ENCODE measurements around the gene NF1. TPM values are rescaled to one million over a fixed set of nuclear protein-coding genes. Genes with fewer than 3 reads are reported as not detected.

The NF1 gene
- total and polyA plus RNA-seq, 4 donors = 8.4 to 116 (median 25.5) TPM

- no peaks in the 10 kb centered on the region for H3K27me3 ChIP-seq (ENCODE audit: control insufficient read depth in 3 of 3, insufficient read depth in 3 of 3, low read length in 2 of 3)
- 66 to 82% methylated on average over 15 of the region's 15 CpGs for WGBS, 2 donors
These were observed 318.5 kb downstream of the NF1 start for GRCh38 chr17:31413081-31413799.

DNA sequence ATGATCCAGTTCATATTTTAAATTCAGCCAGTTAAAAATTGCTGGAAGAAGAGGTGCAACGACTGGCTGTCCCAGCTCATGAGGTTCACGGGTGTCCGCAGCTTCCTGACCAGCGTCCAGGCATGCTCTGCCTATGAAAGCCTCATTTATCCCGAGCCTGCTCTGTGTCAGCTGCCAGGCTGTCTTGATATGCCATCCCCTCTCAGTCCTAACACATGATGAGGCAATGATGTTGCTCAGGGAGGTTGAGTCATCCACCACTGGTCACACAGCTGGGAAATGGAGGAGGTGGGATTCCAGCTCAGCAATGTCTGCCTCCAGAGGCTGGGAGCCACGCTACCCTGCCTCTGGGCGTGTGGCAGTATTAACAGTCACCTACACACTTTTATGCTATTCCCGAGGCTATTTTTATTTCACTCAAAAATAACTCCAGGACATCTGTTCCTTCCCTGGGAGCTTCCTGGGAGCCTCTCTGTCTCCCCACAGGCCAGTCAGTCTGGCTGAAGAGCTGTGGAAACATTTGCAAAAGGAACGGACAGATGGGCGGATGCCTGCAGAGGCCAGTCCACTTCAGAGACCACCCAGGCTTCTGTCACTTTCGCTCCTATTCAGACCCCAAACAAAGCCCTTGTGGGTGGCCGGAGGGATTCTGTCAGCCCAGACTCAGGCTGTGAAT lies 319.2 kb downstream of the NF1 start:
- H3K9ac ChIP-seq (ENCODE audit: insufficient read depth in 1 of 2, low read length in 2 of 2) = no peak overlapping the region
- DNase-seq = peak; percentile 45 to 52 (median 51)
- TF ChIP-seq, protein P1, sequence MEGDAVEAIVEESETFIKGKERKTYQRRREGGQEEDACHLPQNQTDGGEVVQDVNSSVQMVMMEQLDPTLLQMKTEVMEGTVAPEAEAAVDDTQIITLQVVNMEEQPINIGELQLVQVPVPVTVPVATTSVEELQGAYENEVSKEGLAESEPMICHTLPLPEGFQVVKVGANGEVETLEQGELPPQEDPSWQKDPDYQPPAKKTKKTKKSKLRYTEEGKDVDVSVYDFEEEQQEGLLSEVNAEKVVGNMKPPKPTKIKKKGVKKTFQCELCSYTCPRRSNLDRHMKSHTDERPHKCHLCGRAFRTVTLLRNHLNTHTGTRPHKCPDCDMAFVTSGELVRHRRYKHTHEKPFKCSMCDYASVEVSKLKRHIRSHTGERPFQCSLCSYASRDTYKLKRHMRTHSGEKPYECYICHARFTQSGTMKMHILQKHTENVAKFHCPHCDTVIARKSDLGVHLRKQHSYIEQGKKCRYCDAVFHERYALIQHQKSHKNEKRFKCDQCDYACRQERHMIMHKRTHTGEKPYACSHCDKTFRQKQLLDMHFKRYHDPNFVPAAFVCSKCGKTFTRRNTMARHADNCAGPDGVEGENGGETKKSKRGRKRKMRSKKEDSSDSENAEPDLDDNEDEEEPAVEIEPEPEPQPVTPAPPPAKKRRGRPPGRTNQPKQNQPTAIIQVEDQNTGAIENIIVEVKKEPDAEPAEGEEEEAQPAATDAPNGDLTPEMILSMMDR (IDR thresholded peaks at IDR 0.05; ENCODE audit: control extremely low read depth, extremely low read depth) = no peak
- no peak for ATAC-seq (ENCODE audit: insufficient read depth, low FRiP score)
- H3K4me1 ChIP-seq (ENCODE audit: control insufficient read depth in 5 of 5, insufficient read depth in 5 of 5, low read length in 5 of 5) = peaks cover 0 to 32% (median 17%) of the 10 kb centered on the region in 5 donors
- no peaks in the 10 kb centered on the region for H3K27me3 ChIP-seq (ENCODE audit: control insufficient read depth in 3 of 3, insufficient read depth in 3 of 3, low read length in 2 of 3)
- no peak overlapping the region for H3K27ac ChIP-seq (ENCODE audit: low read depth in 1 of 2, low read length in 1 of 2)
- H3K4me3 ChIP-seq = no peak overlapping the region
- H3K9me3 ChIP-seq (ENCODE audit: control insufficient read depth in 4 of 4, insufficient read depth in 3 of 4, low read length in 3 of 4) = no peaks in the 10 kb centered on the region
- 53 to 65% methylated on average over 12 of the region's 12 CpGs for WGBS, 2 donors
- no peaks in the 10 kb centered on the region for H3K36me3 ChIP-seq (ENCODE audit: control insufficient read depth in 4 of 4, insufficient read depth in 4 of 4, low read length in 4 of 4)

More at GRCh38 chr17:31413081-31413799, 318.5 kb downstream of the NF1 start:
- TF ChIP-seq, protein P1 (IDR thresholded peaks at IDR 0.05; ENCODE audit: control extremely low read depth, extremely low read depth) = no peak
- no peak for ATAC-seq (ENCODE audit: insufficient read depth, low FRiP score)
- H3K27ac ChIP-seq (ENCODE audit: low read depth in 1 of 2, low read length in 1 of 2) = no peak overlapping the region
- no peaks in the 10 kb centered on the region for H3K36me3 ChIP-seq (ENCODE audit: control insufficient read depth in 4 of 4, insufficient read depth in 4 of 4, low read length in 4 of 4)
- DNase-seq = no peak
- peaks cover 0 to 32% (median 14%) of the 10 kb centered on the region in 5 donors for H3K4me1 ChIP-seq (ENCODE audit: control insufficient read depth in 5 of 5, insufficient read depth in 5 of 5, low read length in 5 of 5)
- H3K9ac ChIP-seq (ENCODE audit: insufficient read depth in 1 of 2, low read length in 2 of 2) = no peak overlapping the region
- H3K9me3 ChIP-seq (ENCODE audit: control insufficient read depth in 4 of 4, insufficient read depth in 3 of 4, low read length in 3 of 4) = no peaks in the 10 kb centered on the region
- no peak overlapping the region for H3K4me3 ChIP-seq

- Histone ChIP-seq H3K36me3 (ENCODE audit: control insufficient read depth in 4 of 4, insufficient read depth in 4 of 4, low read length in 4 of 4) (no peaks in the 10 kb centered on the region), H3K9me3 (ENCODE audit: control insufficient read depth in 4 of 4, insufficient read depth in 3 of 4, low read length in 3 of 4) (no peaks in the 10 kb centered on the region), H3K27me3 (ENCODE audit: control insufficient read depth in 3 of 3, insufficient read depth in 3 of 3, low read length in 2 of 3) (no peaks in the 10 kb centered on the region), H3K9ac (ENCODE audit: insufficient read depth in 1 of 2, low read length in 2 of 2) (no peak overlapping the region), H3K27ac (ENCODE audit: low read depth in 1 of 2, low read length in 1 of 2) (no peak overlapping the region), H3K4me3 (no peak overlapping the region), H3K4me1 (ENCODE audit: control insufficient read depth in 5 of 5, insufficient read depth in 5 of 5, low read length in 5 of 5) (peaks cover 0 to 32% (median 17%) of the 10 kb centered on the region in 5 donors)
- TF ChIP-seq, protein P1 (IDR thresholded peaks at IDR 0.05; ENCODE audit: control extremely low read depth, extremely low read depth) = no peak
- 76 to 78% methylated on average over 6 of the region's 6 CpGs for WGBS, 2 donors
- ATAC-seq (ENCODE audit: insufficient read depth, low FRiP score) = no peak
- no peak for DNase-seq
These were observed 319.8 kb downstream of the NF1 start for GRCh38 chr17:31414550-31414918.

Data from lung (tissue), 12 donors.